ENCODE results near the gene ASCC1.

The ASCC1 gene

DNA sequence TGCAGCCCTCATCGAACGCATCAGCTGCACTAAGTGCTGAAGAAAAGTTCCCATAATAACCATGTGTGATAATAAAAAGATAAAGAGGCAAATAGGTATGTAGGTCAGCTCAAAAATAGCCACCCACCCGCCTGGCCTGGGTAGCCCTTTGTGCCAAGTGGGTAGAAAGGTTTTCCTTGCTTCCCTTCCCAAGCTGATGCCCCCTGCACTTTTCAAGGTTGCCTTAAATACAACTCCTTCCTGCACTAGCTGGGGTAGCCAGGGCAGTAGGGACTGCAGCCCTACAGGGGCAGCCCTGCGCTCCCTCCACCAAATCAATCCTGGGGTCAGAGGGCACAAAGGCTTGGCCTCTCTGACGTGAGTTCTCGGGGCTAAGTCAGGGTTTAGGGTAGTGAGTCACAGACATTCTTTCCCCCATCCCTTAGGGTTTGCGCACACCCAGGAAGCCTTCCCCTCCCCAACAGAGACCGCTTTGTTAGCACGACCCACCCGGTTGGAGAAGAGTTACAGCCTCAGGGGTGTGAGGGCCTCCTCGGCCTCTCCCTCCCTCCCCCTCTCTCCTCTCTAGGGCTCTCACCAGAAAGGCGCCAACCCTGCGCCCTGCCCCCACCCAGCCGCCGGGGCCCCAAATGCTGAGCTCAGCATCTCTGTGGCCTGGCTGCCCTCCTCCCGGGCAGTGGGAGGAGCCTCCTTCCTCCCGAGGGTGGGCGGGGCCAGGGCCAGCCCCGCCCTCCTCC lies 44.3 kb upstream of the ASCC1 start:
- no peak for TF ChIP-seq YY1 (IDR thresholded peaks at IDR 0.05; ENCODE audit: insufficient read depth, insufficient read length)
- no peak for TF ChIP-seq SUZ12 (IDR thresholded peaks at IDR 0.05; ENCODE audit: extremely low read depth, insufficient read depth, insufficient read length)
- TF ChIP-seq ZNF274 (IDR thresholded peaks at IDR 0.05; ENCODE audit: low read depth, low read length): no peak

DNA sequence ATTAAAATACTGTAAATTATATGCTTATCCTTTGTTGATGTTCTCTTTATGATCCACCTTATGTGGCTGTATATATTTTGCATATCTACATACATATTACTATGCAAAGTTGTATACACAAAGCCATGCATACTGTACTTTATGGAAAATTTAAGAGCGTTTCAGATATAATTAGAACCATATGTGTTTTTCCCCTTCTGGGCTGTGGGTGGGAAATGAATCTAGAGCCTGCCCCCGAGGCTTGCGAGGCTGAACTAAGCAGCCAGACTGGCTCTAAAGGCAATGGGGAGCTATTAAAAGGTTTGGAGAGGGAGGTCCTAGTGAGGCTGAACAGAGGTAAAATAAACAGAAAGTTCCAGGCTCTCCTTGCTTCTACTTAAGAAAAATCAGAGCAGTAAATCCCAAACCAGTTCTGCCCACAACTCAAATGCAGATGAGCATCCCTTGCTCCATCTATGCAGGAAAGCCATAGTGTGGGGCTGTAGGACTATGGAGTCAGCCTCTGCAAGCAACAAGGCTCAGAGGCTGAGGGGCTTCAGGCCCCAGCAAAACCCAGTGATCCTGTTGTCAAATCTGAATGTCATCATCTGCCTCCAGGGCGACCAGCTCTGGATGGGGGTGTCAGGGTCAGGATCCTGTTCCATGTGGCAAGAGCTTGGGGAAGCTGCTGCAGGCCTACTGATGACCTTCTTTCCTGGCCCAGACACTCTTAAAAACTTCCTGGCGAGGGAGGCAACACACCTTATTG lies 43.6 kb upstream of the ASCC1 start:
- H3K4me3 ChIP-seq (ENCODE audit: insufficient read length, low read depth): no peak overlapping the region
- H3K9ac ChIP-seq (ENCODE audit: insufficient read length, low read depth): peak overlapping the region; percentile 54
- H3K36me3 ChIP-seq (ENCODE audit: insufficient read depth, insufficient read length, low read length): no peaks in the 10 kb centered on the region
- no peaks in the 10 kb centered on the region for H3K9me3 ChIP-seq (ENCODE audit: insufficient read depth, low read length)
- peaks cover 4% of the 10 kb centered on the region for H3K4me1 ChIP-seq (ENCODE audit: insufficient read depth, insufficient read length)
- TF ChIP-seq YY1 (IDR thresholded peaks at IDR 0.05; ENCODE audit: insufficient read depth, insufficient read length) (no peak), ZNF274 (IDR thresholded peaks at IDR 0.05; ENCODE audit: low read depth, low read length) (no peak), SUZ12 (IDR thresholded peaks at IDR 0.05; ENCODE audit: extremely low read depth, insufficient read depth, insufficient read length) (no peak)
- no peak for DNase-seq (ENCODE audit: low read depth, low spot score)
- no peaks in the 10 kb centered on the region for H3K27me3 ChIP-seq (ENCODE audit: insufficient read depth, insufficient read length)

More for the DNA sequence above, 44.3 kb upstream of the ASCC1 start:
- Histone ChIP-seq H3K27me3 (ENCODE audit: insufficient read depth, insufficient read length) (no peaks in the 10 kb centered on the region), H3K4me1 (ENCODE audit: insufficient read depth, insufficient read length) (peaks cover 4% of the 10 kb centered on the region), H3K36me3 (ENCODE audit: insufficient read depth, insufficient read length, low read length) (no peaks in the 10 kb centered on the region), H3K4me3 (ENCODE audit: insufficient read length, low read depth) (no peak overlapping the region), H3K9me3 (ENCODE audit: insufficient read depth, low read length) (no peaks in the 10 kb centered on the region), H3K9ac (ENCODE audit: insufficient read length, low read depth) (peak overlapping the region; percentile 54)
- peak; percentile 89 for DNase-seq (ENCODE audit: low read depth, low spot score)

GRCh38 chr10:72258617-72259016 lies 42.5 kb upstream of the ASCC1 start:
- no peak for TF ChIP-seq ZNF274 (IDR thresholded peaks at IDR 0.05; ENCODE audit: low read depth, low read length)
- TF ChIP-seq SUZ12 (IDR thresholded peaks at IDR 0.05; ENCODE audit: extremely low read depth, insufficient read depth, insufficient read length): no peak
- TF ChIP-seq YY1 (IDR thresholded peaks at IDR 0.05; ENCODE audit: insufficient read depth, insufficient read length): no peak

GRCh38 chr10:72257051-72257892 lies 41.2 kb upstream of the ASCC1 start:
- Histone ChIP-seq H3K4me3 (ENCODE audit: insufficient read length, low read depth) (no peak overlapping the region), H3K9me3 (ENCODE audit: insufficient read depth, low read length) (no peaks in the 10 kb centered on the region), H3K9ac (ENCODE audit: insufficient read length, low read depth) (peak overlapping the region; percentile 32), H3K4me1 (ENCODE audit: insufficient read depth, insufficient read length) (peaks cover 6% of the 10 kb centered on the region), H3K27me3 (ENCODE audit: insufficient read depth, insufficient read length) (no peaks in the 10 kb centered on the region), H3K36me3 (ENCODE audit: insufficient read depth, insufficient read length, low read length) (no peaks in the 10 kb centered on the region)
- no peak for TF ChIP-seq SUZ12 (IDR thresholded peaks at IDR 0.05; ENCODE audit: extremely low read depth, insufficient read depth, insufficient read length)
- no peak for TF ChIP-seq ZNF274 (IDR thresholded peaks at IDR 0.05; ENCODE audit: low read depth, low read length)
- no peak for TF ChIP-seq YY1 (IDR thresholded peaks at IDR 0.05; ENCODE audit: insufficient read depth, insufficient read length)
- DNase-seq (ENCODE audit: low read depth, low spot score): no peak

More at GRCh38 chr10:72258617-72259016, 42.5 kb upstream of the ASCC1 start:
- Histone ChIP-seq H3K36me3 (ENCODE audit: insufficient read depth, insufficient read length, low read length) (no peaks in the 10 kb centered on the region), H3K4me3 (ENCODE audit: insufficient read length, low read depth) (no peak overlapping the region), H3K9me3 (ENCODE audit: insufficient read depth, low read length) (no peaks in the 10 kb centered on the region), H3K9ac (ENCODE audit: insufficient read length, low read depth) (no peak overlapping the region), H3K27me3 (ENCODE audit: insufficient read depth, insufficient read length) (no peaks in the 10 kb centered on the region), H3K4me1 (ENCODE audit: insufficient read depth, insufficient read length) (peaks cover 6% of the 10 kb centered on the region)
- DNase-seq (ENCODE audit: low read depth, low spot score): no peak

DNA sequence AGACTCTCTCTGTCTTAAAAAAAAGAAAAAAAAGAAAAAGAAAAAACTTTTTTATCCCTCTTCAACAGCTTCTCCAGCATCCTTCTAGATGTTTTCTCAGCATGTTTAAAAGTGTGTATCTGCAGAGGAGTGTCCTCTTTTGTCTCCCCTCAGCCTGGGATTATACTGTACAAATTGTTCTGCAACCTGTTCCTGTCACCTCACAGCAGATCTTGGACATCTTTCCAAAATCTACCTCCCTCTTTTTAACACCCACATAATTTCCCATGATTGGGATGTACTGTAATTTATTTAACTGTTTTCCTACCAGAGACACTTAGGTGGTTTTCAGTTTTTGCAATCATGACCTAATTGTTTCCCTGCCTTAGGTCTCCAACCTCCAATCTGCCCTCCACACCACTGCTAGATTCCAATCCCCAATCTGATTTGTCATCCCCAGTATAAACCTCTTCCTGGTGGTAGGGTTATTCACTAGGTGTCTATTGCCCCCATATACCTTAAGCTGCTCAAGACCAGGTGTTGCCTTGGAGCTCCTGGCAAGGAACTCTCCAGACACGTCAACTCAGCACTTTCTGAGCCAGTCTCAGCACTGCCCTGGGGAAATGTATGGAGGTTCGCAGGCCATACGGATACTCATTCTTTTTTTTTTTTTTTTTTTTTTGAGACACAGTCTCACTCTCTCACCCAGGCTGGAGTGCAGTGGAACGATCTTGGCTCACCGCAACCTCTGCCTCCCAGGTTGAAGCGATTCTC lies 40.1 kb upstream of the ASCC1 start:
- Histone ChIP-seq H3K36me3 (ENCODE audit: insufficient read depth, insufficient read length, low read length) (no peaks in the 10 kb centered on the region), H3K27me3 (ENCODE audit: insufficient read depth, insufficient read length) (no peaks in the 10 kb centered on the region), H3K4me3 (ENCODE audit: insufficient read length, low read depth) (no peak overlapping the region), H3K9me3 (ENCODE audit: insufficient read depth, low read length) (no peaks in the 10 kb centered on the region), H3K9ac (ENCODE audit: insufficient read length, low read depth) (no peak overlapping the region), H3K4me1 (ENCODE audit: insufficient read depth, insufficient read length) (peaks cover 6% of the 10 kb centered on the region)
- no peak for TF ChIP-seq ZNF274 (IDR thresholded peaks at IDR 0.05; ENCODE audit: low read depth, low read length)
- TF ChIP-seq YY1 (IDR thresholded peaks at IDR 0.05; ENCODE audit: insufficient read depth, insufficient read length): no peak
- no peak for TF ChIP-seq SUZ12 (IDR thresholded peaks at IDR 0.05; ENCODE audit: extremely low read depth, insufficient read depth, insufficient read length)
- DNase-seq (ENCODE audit: low read depth, low spot score): no peak

DNA sequence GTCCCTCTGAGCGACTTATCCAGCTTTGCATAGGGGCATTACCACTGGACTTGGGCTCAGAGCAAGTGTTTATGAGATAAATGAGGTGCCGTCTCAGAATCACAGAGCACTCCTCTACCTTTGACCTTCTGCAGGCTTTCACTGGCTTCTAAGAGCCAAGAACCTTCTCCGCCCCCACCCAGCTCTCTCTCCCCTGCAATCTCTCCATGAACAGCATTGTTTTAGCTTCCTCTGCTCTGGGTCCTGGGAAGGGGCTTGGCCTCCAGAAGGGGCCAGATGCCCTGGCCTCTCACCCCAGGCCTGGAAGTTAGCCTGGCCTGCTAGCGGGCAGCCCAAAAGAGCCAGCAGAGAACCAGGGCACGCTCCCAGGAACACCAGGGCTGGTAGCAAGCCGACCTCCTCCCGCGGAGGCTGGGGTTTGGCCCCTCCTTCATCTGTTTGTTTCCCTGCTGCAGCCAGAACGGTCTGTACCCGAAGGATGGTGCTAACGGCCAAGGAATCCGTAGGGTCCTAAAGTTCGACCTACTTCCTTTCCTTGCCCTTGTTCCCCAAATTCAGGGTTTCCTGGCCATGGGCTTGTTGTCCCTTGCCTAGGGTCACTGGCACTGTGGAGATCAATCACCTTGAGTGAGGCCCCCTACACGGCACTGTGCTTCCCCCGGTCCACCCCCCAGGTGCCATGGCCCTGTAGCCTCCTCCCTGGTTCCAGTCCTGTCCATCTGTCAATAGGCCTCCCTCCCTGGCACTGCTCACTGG lies 38.9 kb upstream of the ASCC1 start:
- Histone ChIP-seq H3K9ac (ENCODE audit: insufficient read length, low read depth) (peak overlapping the region; percentile 74), H3K36me3 (ENCODE audit: insufficient read depth, insufficient read length, low read length) (no peaks in the 10 kb centered on the region), H3K4me1 (ENCODE audit: insufficient read depth, insufficient read length) (peaks cover 4% of the 10 kb centered on the region), H3K27me3 (ENCODE audit: insufficient read depth, insufficient read length) (no peaks in the 10 kb centered on the region), H3K9me3 (ENCODE audit: insufficient read depth, low read length) (no peaks in the 10 kb centered on the region), H3K4me3 (ENCODE audit: insufficient read length, low read depth) (no peak overlapping the region)
- DNase-seq (ENCODE audit: low read depth, low spot score): no peak
- TF ChIP-seq SUZ12 (IDR thresholded peaks at IDR 0.05; ENCODE audit: extremely low read depth, insufficient read depth, insufficient read length) (no peak), YY1 (IDR thresholded peaks at IDR 0.05; ENCODE audit: insufficient read depth, insufficient read length) (no peak), ZNF274 (IDR thresholded peaks at IDR 0.05; ENCODE audit: low read depth, low read length) (no peak)

Data from NT2/D1 (cell line).